Mucosa of descending colon (tissue), 3 donors: ENCODE data around the gene PCSK6. TPM values are rescaled to one million over a fixed set of nuclear protein-coding genes. Genes with fewer than 3 reads are reported as not detected.

Source experiments
- ATAC-seq: fragments of 200-7000 bp; cut with Tn5 transposase; one replicate; pipeline ENCODE4 v1.9.1; 2020; ENCODE audit warnings: mild to moderate bottlenecking, moderate library complexity
- DNase-seq, 3 donors: peaks; one replicate each; pipeline ENCODE4 v3.0.0-alpha.2; 2020
- H3K36me3 ChIP-seq: fragments of 200-600 bp; one replicate; pipeline ENCODE4 v1.8.0; 2021; ENCODE audit warnings: low read depth, mild to moderate bottlenecking
- H3K4me1 ChIP-seq: fragments of 200-600 bp; one replicate; pipeline ENCODE4 v1.8.0; 2021; ENCODE audit warnings: low read depth, mild to moderate bottlenecking
- H3K4me3 ChIP-seq: fragments of 200-600 bp; one replicate; pipeline ENCODE4 v1.8.0; 2021; ENCODE audit warnings: mild to moderate bottlenecking
- H3K9me3 ChIP-seq: fragments of 200-600 bp; one replicate; pipeline ENCODE4 v1.8.0; 2021; ENCODE audit warnings: mild to moderate bottlenecking
- CTCF ChIP-seq: fragments of 200-600 bp; IDR thresholded peaks from one replicate; pipeline ENCODE4 v1.8.0; 2022; ENCODE audit warnings: antibody characterized with exemption, mild to moderate bottlenecking
- intact Hi-C, 2 donors: fragments of 100-400 bp; cut with DNase I in 1 of 2; cut with micrococcal nuclease in 1 of 2; formaldehyde crosslinking; loops; one replicate each; pipeline versions ENCODE4 v1.11.0 to v1.11.1; 2022; cut with DNase I, micrococcal nuclease
- total RNA-seq, 3 donors: library from RNA; stranded (reverse); fragmentation: NEBNext Ultra II Directional in 2 of 3; extraction: Animal tissue kit (Norgen Biotek cat#: 25700) in 2 of 3; gene quantifications; one replicate each; pipeline versions ENCODE4 v1.2.1 to v1.2.4, GENCODE V29; 2021 to 2023
- donor health status: DM: no; HTN: no; CAD: no; lungs with moderate emphysema.
- donor health status: DM: no; HTN: no; CAD: no.
- donor health status: DM: no; HTN: yes; CAD: no.

PCSK6 gene
- total RNA-seq, 3 donors from 2014 or later = 21.3 to 58.4 (median 30.3) TPM

DNA sequence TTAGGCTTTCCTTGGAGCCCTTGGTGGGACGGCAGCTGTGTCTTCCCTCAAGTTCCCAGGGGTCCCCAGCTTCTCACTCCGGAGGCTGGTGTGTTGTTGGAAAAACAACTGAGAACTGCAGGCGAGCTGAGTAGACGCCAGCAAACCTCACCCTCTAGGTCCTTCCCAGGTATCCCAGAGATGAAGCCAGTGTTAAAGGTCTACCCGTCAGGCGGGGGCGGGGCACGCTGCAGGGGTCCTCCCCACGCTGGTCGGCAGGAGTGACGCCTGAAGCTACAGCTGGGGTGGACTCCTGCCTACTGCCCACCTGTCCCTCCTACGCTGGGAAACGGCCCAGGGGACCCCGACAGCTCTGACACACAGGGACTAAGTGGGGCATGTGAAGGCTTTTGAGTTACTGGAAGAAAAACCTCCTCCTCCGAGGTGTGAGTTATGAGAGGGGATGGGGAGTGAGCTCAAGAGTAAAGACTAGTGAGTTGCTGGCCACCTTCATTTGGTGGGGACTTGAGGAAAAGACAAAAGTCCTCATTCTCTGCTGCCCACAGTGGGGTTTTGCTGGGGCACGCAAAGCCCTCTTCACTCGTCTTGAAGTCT, 162.3 kb downstream of the PCSK6 start:
- Histone ChIP-seq H3K4me1 (peaks cover 3% of the 10 kb centered on the region), H3K4me3 (no peak overlapping the region), H3K9me3 (no peaks in the 10 kb centered on the region), H3K36me3 (no peaks in the 10 kb centered on the region)
- no peak for DNase-seq
- no peak for ATAC-seq
- TF ChIP-seq CTCF = no peak
- intact Hi-C loops = no loop called here

- ATAC-seq = no peak
- intact Hi-C loops = no loop called here
- Histone ChIP-seq H3K36me3 (no peaks in the 10 kb centered on the region), H3K9me3 (no peaks in the 10 kb centered on the region), H3K4me1 (peaks cover 3% of the 10 kb centered on the region), H3K4me3 (no peak overlapping the region)
- no peak for TF ChIP-seq CTCF
- no peak for DNase-seq
Observed at GRCh38 chr15:101326462-101327146, 162.9 kb downstream of the PCSK6 start.

DNA sequence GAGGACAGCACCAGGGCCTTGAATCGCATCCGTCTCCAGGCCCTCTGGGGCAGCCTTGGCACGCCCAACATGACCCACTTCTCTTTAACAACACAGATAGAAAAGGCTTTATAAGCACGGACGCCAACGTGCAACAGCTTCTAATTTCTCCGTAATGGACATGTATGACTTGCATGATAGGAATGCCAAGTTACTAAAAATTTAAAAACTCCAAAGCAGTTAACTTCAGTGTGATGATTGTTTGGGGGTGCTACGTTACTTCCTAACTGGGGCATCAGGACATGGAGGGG, 163.5 kb downstream of the PCSK6 start:
- TF ChIP-seq CTCF = no peak

DNA sequence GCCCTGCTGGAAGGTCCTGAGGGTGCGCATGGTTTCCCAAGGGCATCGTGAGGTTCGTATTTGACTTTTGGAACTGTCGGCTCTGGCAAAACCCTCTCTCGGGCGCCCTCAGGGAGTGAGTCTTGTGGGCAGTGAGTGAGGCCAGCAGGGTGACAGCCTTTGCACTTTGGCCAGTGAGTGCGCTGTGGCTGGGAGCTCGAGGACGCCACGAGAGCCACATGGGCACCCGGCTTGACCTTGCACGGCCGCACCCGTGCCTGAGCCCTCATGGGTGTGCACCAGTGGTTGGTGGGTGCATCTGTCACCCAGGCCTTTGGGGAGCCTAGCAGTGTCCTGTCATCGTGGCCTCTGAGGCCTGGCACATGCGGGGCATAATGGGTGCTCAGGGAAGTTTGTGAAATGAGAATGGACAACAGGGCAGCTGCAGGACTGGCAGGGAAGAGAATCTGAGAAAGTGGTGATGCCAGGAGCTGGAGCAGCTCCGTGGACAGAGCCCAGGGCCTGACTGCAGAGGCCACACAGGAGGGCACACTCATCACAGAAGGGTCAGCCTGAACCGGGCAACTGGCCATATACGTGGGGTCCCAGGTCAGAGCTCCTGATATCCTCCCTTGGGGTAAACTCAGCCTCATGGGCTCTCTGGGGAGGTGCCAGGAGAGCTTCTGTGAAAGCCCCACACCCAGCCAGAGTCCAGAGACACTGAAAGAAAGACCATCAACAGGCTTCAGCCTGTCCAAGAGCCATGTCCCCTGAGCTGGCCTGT, 164.1 kb downstream of the PCSK6 start:
- DNase-seq = no peak
- H3K9me3 ChIP-seq = no peaks in the 10 kb centered on the region
- H3K36me3 ChIP-seq = no peaks in the 10 kb centered on the region

More for the DNA sequence above, 163.5 kb downstream of the PCSK6 start:
- peaks cover 3% of the 10 kb centered on the region for H3K4me1 ChIP-seq
- H3K36me3 ChIP-seq = no peaks in the 10 kb centered on the region
- DNase-seq (no peak), ATAC-seq (no peak)
- intact Hi-C loops = no loop called here
- H3K9me3 ChIP-seq = no peaks in the 10 kb centered on the region
- H3K4me3 ChIP-seq = no peak overlapping the region

More for the DNA sequence above, 164.1 kb downstream of the PCSK6 start:
- no peak for TF ChIP-seq CTCF
- no peak for ATAC-seq
- peaks cover 3% of the 10 kb centered on the region for H3K4me1 ChIP-seq
- H3K4me3 ChIP-seq = no peak overlapping the region
- intact Hi-C loops = no loop called here
